Right lobe of liver (tissue), 4 donors: Measurements from ENCODE around the gene TMPRSS11A.

Source experiments
- CTCF ChIP-seq, 4 donors: fragments of 200-600 bp in 3 of 4; fragments of 450-650 bp in 1 of 4; IDR thresholded peaks; one replicate each; pipeline versions ENCODE4 v1.5.1 to v1.8.0; 2016 to 2022; ENCODE audit warnings: antibody characterized with exemption in 4 of 4, mild to moderate bottlenecking in 2 of 4
- POLR2A ChIP-seq: fragments of 450-650 bp; IDR thresholded peaks from one replicate; pipeline ENCODE4 v1.6.1; 2017; ENCODE audit warnings: antibody characterized with exemption, mild to moderate bottlenecking
- donor health status: DM: no; HTN: no; CAD: no.
- donor health status: DM: no; HTN: no; CAD: no.
- donor health status: DM: no; HTN: yes; CAD: no.

DNA sequence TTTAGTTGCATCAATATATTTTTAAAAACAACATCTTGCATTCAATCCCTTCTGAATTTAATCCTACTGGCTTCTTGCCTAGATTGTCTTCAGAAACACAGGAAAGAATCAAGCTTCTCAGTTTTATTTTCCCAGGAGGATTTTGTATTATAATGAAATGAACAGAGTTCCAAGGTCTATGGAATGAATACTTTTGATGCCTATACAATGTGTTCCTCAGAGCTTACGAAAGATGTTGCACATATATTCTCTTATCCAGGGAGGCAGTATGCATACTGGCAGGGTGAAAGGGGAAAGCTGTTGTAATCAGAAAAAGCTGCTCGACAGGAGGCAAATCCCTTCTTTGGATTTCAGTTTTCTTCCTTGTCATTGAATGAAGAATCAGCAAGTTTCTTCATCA lies 88.3 kb downstream of the TMPRSS11A start:
- TF ChIP-seq POLR2A, result no peak
- TF ChIP-seq CTCF (IDR thresholded peaks at IDR 0.05), result no peak
